ENCODE results near the gene GABRD. TPM values are rescaled to one million over a fixed set of nuclear protein-coding genes. Genes with fewer than 3 reads are reported as not detected.

The GABRD gene
- total and polyA plus RNA-seq, 2 experiments from 2014 or later: 2.1 to 5.1 TPM

DNA sequence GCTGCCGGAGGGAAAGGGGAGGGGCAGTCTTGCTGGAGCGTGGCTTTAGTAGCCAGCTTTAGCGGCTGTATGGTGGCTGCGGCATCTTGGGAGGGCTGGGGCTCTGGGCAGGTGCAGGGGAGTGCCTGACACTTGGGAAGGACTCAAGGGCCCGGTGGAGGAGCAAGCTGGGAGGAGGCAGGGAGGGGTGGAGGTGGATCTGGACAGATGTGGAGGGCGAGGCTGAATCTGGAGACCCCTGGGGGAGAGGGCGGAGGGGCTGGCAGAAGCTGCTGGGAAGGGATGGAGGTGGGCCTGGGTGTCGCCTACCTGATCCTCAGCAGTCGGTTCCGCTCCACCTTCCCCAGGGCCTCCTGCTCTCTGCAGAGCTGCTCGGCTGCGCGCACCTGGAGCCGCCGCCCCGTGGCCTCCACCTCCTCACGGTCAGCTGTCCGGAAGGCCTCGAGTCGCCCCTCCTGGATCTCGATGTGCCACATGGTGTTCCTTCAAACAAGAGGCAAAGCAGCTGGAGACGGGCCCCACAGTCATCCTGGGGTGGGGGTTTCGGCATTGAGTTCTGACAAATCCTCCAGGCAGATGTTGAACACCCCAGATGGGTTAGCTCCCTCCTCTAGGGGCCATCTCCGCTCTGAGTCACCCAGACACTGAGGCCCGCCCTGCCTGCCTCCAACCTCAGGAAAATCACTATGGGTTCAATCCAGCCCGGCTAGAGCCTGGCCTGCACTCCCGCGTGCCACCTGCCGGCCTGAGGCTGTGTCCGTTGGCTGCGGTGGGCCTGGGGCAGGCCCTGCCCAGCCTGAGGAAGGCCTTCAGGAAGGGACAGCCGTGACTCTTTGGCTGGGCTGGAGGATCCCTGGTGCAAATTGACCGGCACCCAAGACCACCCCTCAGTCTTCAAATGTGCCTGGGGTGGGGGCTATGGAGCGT, 45.2 kb upstream of the GABRD start:
- Mint-ChIP-seq H3K4me3 (no peak overlapping the region), H3K36me3 (ENCODE audit: low read depth) (no peaks in the 10 kb centered on the region; the same call in 1 of the 3 replicates), H3K27me3 (ENCODE audit: insufficient read depth, low read depth, poor library complexity) (peaks cover 16% of the 10 kb centered on the region), H3K27ac (no peak overlapping the region), H3K4me1 (no peaks in the 10 kb centered on the region), H3K9me3 (peaks cover 22% of the 10 kb centered on the region)
- no peak overlapping the region for H3K27ac ChIP-seq (ENCODE audit: low read depth)
- no peaks in the 10 kb centered on the region for H3K9me2 ChIP-seq (ENCODE audit: insufficient read depth)
- TF ChIP-seq ZNF331 (CRISPR knock-in tag; IDR thresholded peaks at IDR 0.05; ENCODE audit: low read depth) (no peak), ZNF114 (CRISPR knock-in tag; IDR thresholded peaks at IDR 0.05) (no peak), NANOG (IDR thresholded peaks at IDR 0.05; ENCODE audit: borderline replicate concordance) (no peak), EZH2 (IDR thresholded peaks at IDR 0.05; ENCODE audit: low read depth, unreplicated experiment) (no peak), CREB1 (CRISPR knock-in tag; IDR thresholded peaks at IDR 0.05; ENCODE audit: low read depth) (no peak), POLR2AphosphoS5 (IDR thresholded peaks at IDR 0.05; ENCODE audit: low read depth) (no peak), ETS1 (IDR thresholded peaks at IDR 0.05) (no peak), STAT1 (IDR thresholded peaks at IDR 0.05; ENCODE audit: unreplicated experiment) (no peak), CTCF (conservative IDR thresholded peaks at IDR 0.05; ENCODE audit: low read depth in 2 of 2) (no peak), ZNF462 (CRISPR knock-in tag; IDR thresholded peaks at IDR 0.05) (no peak)
- TF ChIP-seq, protein P1, sequence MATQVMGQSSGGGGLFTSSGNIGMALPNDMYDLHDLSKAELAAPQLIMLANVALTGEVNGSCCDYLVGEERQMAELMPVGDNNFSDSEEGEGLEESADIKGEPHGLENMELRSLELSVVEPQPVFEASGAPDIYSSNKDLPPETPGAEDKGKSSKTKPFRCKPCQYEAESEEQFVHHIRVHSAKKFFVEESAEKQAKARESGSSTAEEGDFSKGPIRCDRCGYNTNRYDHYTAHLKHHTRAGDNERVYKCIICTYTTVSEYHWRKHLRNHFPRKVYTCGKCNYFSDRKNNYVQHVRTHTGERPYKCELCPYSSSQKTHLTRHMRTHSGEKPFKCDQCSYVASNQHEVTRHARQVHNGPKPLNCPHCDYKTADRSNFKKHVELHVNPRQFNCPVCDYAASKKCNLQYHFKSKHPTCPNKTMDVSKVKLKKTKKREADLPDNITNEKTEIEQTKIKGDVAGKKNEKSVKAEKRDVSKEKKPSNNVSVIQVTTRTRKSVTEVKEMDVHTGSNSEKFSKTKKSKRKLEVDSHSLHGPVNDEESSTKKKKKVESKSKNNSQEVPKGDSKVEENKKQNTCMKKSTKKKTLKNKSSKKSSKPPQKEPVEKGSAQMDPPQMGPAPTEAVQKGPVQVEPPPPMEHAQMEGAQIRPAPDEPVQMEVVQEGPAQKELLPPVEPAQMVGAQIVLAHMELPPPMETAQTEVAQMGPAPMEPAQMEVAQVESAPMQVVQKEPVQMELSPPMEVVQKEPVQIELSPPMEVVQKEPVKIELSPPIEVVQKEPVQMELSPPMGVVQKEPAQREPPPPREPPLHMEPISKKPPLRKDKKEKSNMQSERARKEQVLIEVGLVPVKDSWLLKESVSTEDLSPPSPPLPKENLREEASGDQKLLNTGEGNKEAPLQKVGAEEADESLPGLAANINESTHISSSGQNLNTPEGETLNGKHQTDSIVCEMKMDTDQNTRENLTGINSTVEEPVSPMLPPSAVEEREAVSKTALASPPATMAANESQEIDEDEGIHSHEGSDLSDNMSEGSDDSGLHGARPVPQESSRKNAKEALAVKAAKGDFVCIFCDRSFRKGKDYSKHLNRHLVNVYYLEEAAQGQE (IDR thresholded peaks at IDR 0.05; ENCODE audit: unreplicated experiment): no peak
- H3K4me1 ChIP-seq (ENCODE audit: insufficient read depth): no peaks in the 10 kb centered on the region
- H3K27me3 ChIP-seq (ENCODE audit: insufficient read depth): no peaks in the 10 kb centered on the region
- H4K20me1 ChIP-seq (replicated peaks; ENCODE audit: insufficient read depth): no peaks in the 10 kb centered on the region
- H3F3A ChIP-seq (replicated peaks; ENCODE audit: low read depth): peaks cover 8% of the 10 kb centered on the region
- H3K36me3 ChIP-seq (ENCODE audit: insufficient read depth): no peaks in the 10 kb centered on the region
- no peak overlapping the region for H2AFZ ChIP-seq
- H3K79me2 ChIP-seq (replicated peaks; ENCODE audit: insufficient read depth): no peaks in the 10 kb centered on the region
- DNase-seq (ENCODE audit: low spot score) (no peak), ATAC-seq (peak; percentile 27; the same call in 2 of the 3 replicates)
- H3K4me2 ChIP-seq: no peak overlapping the region
- H3K4me3 ChIP-seq: no peak overlapping the region
